K562 (cell line): ENCODE measurements around the gene GMEB1. TPM values are rescaled to one million over a fixed set of nuclear protein-coding genes. Genes with fewer than 3 reads are reported as not detected.

Experiments used
- CTCFL ChIP-seq: IDR thresholded peaks from 2 replicates; pipeline ENCODE4 v1.6.1; 2011; ENCODE audit warnings: borderline replicate concordance, low read depth, mild to moderate bottlenecking, moderate library complexity, low read length; ENCODE audit not compliant: insufficient read depth, poor library complexity, severe bottlenecking
- CXXC5 ChIP-seq: fragments of 250-450 bp; sonication (Bioruptor Pico); IDR thresholded peaks from 2 replicates; pipeline ENCODE4 v1.8.0; 2022; ENCODE audit warnings: inconsistent platforms, mild to moderate bottlenecking, moderate library complexity
- E2F5 ChIP-seq: sonication (generic); formaldehyde crosslinking; IDR thresholded peaks from 2 replicates; pipeline ENCODE4 v1.8.0; 2022; ENCODE audit warnings: mild to moderate bottlenecking, missing genetic modification reagents
- ESRRB ChIP-seq: fragments of 250-450 bp; sonication (Bioruptor Pico); IDR thresholded peaks from 2 replicates; pipeline ENCODE4 v1.5.0; 2020; ENCODE audit warnings: mild to moderate bottlenecking, moderate library complexity, borderline replicate concordance
- MAFF ChIP-seq: IDR thresholded peaks from 2 replicates; pipeline ENCODE4 v1.6.1; 2012; ENCODE audit warnings: low read length, improper control_type of control experiment
- MCM3 ChIP-seq: fragments of 450-650 bp; IDR thresholded peaks from 2 replicates; pipeline ENCODE4 v1.6.1; 2016
- NFRKB ChIP-seq: fragments of 450-650 bp; IDR thresholded peaks from 2 replicates; pipeline ENCODE4 v1.6.1; 2016; ENCODE audit warnings: low read depth
- NR1H2 ChIP-seq: sonication (generic); formaldehyde crosslinking; IDR thresholded peaks from 2 replicates; pipeline ENCODE4 v1.4.0; 2020; ENCODE audit warnings: mild to moderate bottlenecking, missing genetic modification reagents
- SREBF1 ChIP-seq: fragments of 150-350 bp; IDR thresholded peaks from 2 replicates; pipeline ENCODE4 v1.6.1; 2014; ENCODE audit warnings: antibody characterized with exemption, low read depth, low read length, borderline replicate concordance
- STAT5B ChIP-seq: fragments of 250-450 bp; sonication (Bioruptor Pico); IDR thresholded peaks from 2 replicates; pipeline ENCODE4 v1.8.0; 2021; ENCODE audit warnings: mild to moderate bottlenecking, inconsistent platforms
- TCFL5 ChIP-seq: fragments of 250-450 bp; sonication (Bioruptor Pico); conservative IDR thresholded peaks from 2 replicates; pipeline ENCODE4 v1.6.1; 2021; ENCODE audit warnings: mild to moderate bottlenecking, moderate library complexity, matching md5 sums
- TFAP4 ChIP-seq: sonication (generic); formaldehyde crosslinking; IDR thresholded peaks from 2 replicates; pipeline ENCODE4 v1.8.0; 2022; ENCODE audit warnings: missing genetic modification reagents, mild to moderate bottlenecking, moderate library complexity, borderline replicate concordance
- TRIM25 ChIP-seq: fragments of 450-650 bp; IDR thresholded peaks from 2 replicates; pipeline ENCODE4 v1.7.0; 2016; ENCODE audit warnings: borderline replicate concordance
- XRCC5 ChIP-seq: fragments of 200-400 bp; formaldehyde crosslinking; IDR thresholded peaks from 2 replicates; pipeline ENCODE4 v1.6.1; 2017; ENCODE audit warnings: low read depth, mild to moderate bottlenecking, low read length
- YY1 ChIP-seq, 3 experiments: IDR thresholded peaks; 2 replicates each; pipeline ENCODE4 v1.6.1; 2011; ENCODE audit warnings: low read length in 2 of 3, mild to moderate bottlenecking in 2 of 3, moderate library complexity in 2 of 3, borderline replicate concordance in 1 of 3, control low read depth in 1 of 3, low read depth in 1 of 3; ENCODE audit not compliant: insufficient read depth in 3 of 3, insufficient replicate concordance in 2 of 3, control insufficient read depth in 1 of 3, insufficient read length in 1 of 3; ENCODE audit errors: extremely low read depth in 1 of 3
- ZFX ChIP-seq: sonication (generic); formaldehyde crosslinking; IDR thresholded peaks from 2 replicates; pipeline ENCODE4 v1.8.0; 2022; ENCODE audit warnings: mild to moderate bottlenecking, missing genetic modification reagents, moderate library complexity
- ZNF12 ChIP-seq: sonication (generic); formaldehyde crosslinking; IDR thresholded peaks from 2 replicates; pipeline ENCODE4 v1.4.0; 2020; ENCODE audit warnings: mild to moderate bottlenecking, missing genetic modification reagents
- ZNF395 ChIP-seq: fragments of 200-800 bp; sonication (Bioruptor generic); IDR thresholded peaks from 2 replicates; pipeline ENCODE4 v1.6.1; 2017; ENCODE audit warnings: missing genetic modification characterization, missing compliant biosample characterization
- ZNF445 ChIP-seq: fragments of 250-450 bp; sonication (Bioruptor Pico); IDR thresholded peaks from 2 replicates; pipeline ENCODE4 v1.4.0; 2020; ENCODE audit warnings: low read depth, mild to moderate bottlenecking, moderate library complexity
- polyA plus RNA-seq, 8 experiments: library from polyadenylated mRNA; depleted of rRNA in 4 of 8; stranded (reverse) in 5 of 8; unstranded in 3 of 8; fragments of >200 nt; fragmentation: Nextera tagmentation in 2 of 8; fragmentation: Illumina TruSeq in 1 of 8; extraction: Ambion mirVana in 2 of 8; extraction: Trizol in 1 of 8; gene quantifications; 2 replicates each; pipeline versions ENCODE4 v1.2.1 to v1.2.3, GENCODE V29; 2011 to 2014; ENCODE audit warnings: inconsistent platforms in 1 of 8, missing spikeins in 1 of 8
- total RNA-seq, 7 experiments: library from RNA; depleted of rRNA in 6 of 7; stranded (reverse); fragments of >200 nt in 6 of 7; fragmentation: Illumina TruSeq in 2 of 7; extraction: Trizol in 2 of 7; gene quantifications; 2 replicates each; pipeline versions ENCODE4 v1.2.1 to v1.2.3, GENCODE V29; 2011 to 2021; ENCODE audit warnings: low replicate concordance in 1 of 7

GMEB1 gene
- total and polyA plus RNA-seq, 9 of the 15 experiments (the other 6 are each of a cell fraction or from before 2014, with no cell fraction given) = 6.6 to 17.5 (median 8.5) TPM

GRCh38 chr1:28668956-28669723 lies 556 bp downstream of the GMEB1 start (continued):
- TF ChIP-seq ZNF395 (CRISPR knock-in tag) (no peak; the same call in 1 of the 2 replicates), YY1 (IDR thresholded peaks at IDR 0.05; ENCODE audit: borderline replicate concordance in 1 of 3, control insufficient read depth in 1 of 3, extremely low read depth in 1 of 3, insufficient read depth in 3 of 3, insufficient read length in 1 of 3, insufficient replicate concordance in 2 of 3, low read depth in 1 of 3, low read length in 2 of 3) (no peak), ZNF445 (CRISPR knock-in tag) (no peak), MCM3 (no peak), CXXC5 (peak; percentile 86), ZFX (CRISPR knock-in tag) (peak; percentile 60), MAFF (no peak), CTCFL (no peak), SREBF1 (no peak), NR1H2 (CRISPR knock-in tag) (0 out of 2 replicates have a peak, but pooled peaks have one; percentile 81), ESRRB (no peak), NFRKB (peak; percentile 57; the same call in 1 of the 2 replicates), STAT5B (no peak), TCFL5 (CRISPR knock-in tag) (no peak), E2F5 (no peak), TRIM25 (0 out of 2 replicates have a peak, but pooled peaks have one; percentile 9), TFAP4 (CRISPR knock-in tag) (peak; percentile 53; the same call in 1 of the 2 replicates), XRCC5 (0 out of 2 replicates have a peak, but pooled peaks have one; percentile 29), ZNF12 (peak; percentile 27; the same call in 1 of the 2 replicates)
